Kidney epithelial cell (primary cell): ENCODE data around the gene GLIS2. TPM values are rescaled to one million over a fixed set of nuclear protein-coding genes. Genes with fewer than 3 reads are reported as not detected.

Experiments used
- DNase-seq: peaks from one replicate; pipeline ENCODE4 v3.0.0-alpha.2; 2010; ENCODE audit warnings: low read depth
- H3K27me3 ChIP-seq: 2 replicates; pipeline ENCODE4 v1.6.0; 2011; ENCODE audit warnings: low read length; ENCODE audit not compliant: control insufficient read depth, insufficient read depth
- H3K36me3 ChIP-seq: 2 replicates; pipeline ENCODE4 v1.5.1; 2011; ENCODE audit warnings: low read length; ENCODE audit not compliant: control insufficient read depth, insufficient read depth
- H3K4me3 ChIP-seq: 2 replicates; pipeline ENCODE4 v1.5.1; 2011; ENCODE audit warnings: low read depth, mild to moderate bottlenecking, control low read depth, low read length
- total RNA-seq: library from RNA; depleted of rRNA; stranded (reverse); fragments of >200 nt; gene quantifications from 2 replicates; pipeline ENCODE4 v1.2.3, GENCODE V29; 2015
- TF ChIP-seq, protein P1 (sequence below): IDR thresholded peaks from 2 replicates; pipeline ENCODE4 v1.5.1; 2011; ENCODE audit warnings: mild to moderate bottlenecking, moderate library complexity, low read length, control low read depth, inconsistent platforms; ENCODE audit not compliant: insufficient read depth, poor library complexity, severe bottlenecking

Gene GLIS2
- total RNA-seq, 1 donor from 2014 or later: 11.5 TPM

DNA sequence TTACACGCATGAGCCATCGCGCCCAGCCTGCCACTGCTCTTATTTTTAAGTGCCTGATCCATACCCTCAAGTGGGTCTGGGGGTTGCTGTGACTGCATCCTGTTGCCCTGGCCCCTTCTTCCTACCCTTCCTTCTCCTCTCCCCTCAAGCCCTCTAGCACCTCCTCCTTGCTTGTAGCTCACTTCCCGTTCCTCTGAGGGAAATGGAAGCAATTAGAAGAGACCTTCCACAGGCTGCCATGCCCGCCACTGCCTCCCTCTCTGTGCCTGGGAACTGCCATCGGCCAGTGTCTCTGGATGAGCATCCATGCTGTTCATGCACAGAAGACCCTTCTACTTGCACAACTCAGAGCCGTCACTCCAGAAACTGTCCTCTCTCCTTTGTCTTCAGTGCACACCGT lies 32.4 kb upstream of the GLIS2 start:
- H3K4me3 ChIP-seq: no peak overlapping the region
- TF ChIP-seq, protein P1, sequence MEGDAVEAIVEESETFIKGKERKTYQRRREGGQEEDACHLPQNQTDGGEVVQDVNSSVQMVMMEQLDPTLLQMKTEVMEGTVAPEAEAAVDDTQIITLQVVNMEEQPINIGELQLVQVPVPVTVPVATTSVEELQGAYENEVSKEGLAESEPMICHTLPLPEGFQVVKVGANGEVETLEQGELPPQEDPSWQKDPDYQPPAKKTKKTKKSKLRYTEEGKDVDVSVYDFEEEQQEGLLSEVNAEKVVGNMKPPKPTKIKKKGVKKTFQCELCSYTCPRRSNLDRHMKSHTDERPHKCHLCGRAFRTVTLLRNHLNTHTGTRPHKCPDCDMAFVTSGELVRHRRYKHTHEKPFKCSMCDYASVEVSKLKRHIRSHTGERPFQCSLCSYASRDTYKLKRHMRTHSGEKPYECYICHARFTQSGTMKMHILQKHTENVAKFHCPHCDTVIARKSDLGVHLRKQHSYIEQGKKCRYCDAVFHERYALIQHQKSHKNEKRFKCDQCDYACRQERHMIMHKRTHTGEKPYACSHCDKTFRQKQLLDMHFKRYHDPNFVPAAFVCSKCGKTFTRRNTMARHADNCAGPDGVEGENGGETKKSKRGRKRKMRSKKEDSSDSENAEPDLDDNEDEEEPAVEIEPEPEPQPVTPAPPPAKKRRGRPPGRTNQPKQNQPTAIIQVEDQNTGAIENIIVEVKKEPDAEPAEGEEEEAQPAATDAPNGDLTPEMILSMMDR: no peak
- DNase-seq: no peak
- H3K27me3 ChIP-seq: no peaks in the 10 kb centered on the region
- no peaks in the 10 kb centered on the region for H3K36me3 ChIP-seq

DNA sequence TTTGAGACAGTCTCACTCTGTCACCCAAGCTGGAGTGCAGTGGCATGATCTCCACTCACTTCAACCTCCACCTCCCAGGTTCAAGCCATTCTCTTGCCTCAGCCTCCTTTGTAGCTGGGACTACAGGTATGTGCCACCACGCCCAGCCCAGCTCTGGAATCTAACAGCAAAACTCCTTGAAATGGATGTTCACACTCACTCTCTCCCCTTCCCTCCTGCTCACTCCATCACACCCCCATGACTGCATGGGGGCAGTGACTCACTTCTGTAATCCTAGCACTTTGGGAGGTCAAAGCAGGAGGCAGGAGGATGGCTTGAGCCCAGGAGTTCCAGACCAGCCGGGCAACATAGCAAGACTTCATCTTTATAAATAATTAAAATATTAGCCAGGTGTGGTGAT lies 31.9 kb upstream of the GLIS2 start:
- TF ChIP-seq, protein P1: no peak
- no peaks in the 10 kb centered on the region for H3K36me3 ChIP-seq
- no peak overlapping the region for H3K4me3 ChIP-seq
- DNase-seq: no peak
- H3K27me3 ChIP-seq: no peaks in the 10 kb centered on the region

DNA sequence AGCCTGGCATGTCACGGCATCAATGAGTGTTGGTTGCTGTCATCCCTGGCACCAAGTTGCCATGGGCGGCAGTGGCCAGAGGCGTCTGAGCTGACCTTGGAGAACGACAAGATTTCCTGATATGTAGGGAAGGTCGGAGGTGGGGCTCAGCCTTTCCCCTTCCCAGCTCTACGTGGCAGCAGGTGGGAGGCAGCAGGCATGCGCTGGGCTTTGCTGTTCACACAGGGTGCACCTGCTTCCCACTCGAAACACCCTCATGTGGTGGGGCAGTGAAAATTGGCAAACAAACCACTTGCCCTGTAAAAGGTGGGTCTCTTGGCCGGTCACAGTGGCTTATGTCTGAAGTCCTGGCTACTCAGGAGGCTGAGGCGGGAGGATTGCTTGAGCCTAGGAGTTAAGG lies 30.7 kb upstream of the GLIS2 start:
- TF ChIP-seq, protein P1: no peak

DNA sequence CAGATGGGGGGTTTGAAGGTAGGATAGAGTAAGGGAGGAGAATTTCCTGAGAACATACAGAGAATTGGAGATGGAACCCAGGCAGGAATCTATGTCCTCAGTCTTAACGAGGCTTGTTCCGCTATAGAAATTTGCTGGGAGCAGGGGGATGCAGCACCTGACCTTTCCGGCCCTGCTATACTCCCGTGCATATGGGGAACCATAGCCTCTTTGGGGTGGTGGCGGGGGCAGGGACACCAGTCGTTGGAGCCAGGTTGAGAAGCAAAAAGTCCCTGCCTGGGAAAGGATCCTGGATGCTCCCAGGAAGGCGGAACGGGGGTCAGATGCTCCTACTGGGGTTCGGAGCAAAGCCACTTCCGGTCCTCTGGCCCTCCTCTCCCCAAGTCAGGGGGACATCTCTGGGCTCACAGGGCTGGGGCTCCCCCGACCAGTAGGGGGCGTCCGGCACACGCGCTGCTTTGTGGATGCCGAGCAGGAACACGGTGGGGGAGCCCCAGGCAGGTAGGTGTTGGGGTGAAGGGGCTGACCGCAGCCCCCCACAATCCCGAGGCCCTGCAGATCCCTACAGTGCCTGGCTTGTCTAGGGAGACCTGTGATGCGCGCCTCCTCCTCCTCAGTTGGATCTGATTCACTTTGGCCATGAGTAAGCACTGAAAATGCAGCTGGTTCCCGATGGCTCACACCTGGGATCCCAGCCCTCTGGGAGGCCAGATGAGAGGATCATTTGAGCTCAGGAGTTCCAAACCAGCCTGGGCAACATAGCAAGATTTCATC lies 27.5 kb upstream of the GLIS2 start:
- no peak overlapping the region for H3K4me3 ChIP-seq
- no peak for DNase-seq
- H3K27me3 ChIP-seq: no peaks in the 10 kb centered on the region
- TF ChIP-seq, protein P1: peak; percentile 98
- H3K36me3 ChIP-seq: no peaks in the 10 kb centered on the region

More for the DNA sequence above, 30.7 kb upstream of the GLIS2 start:
- no peak overlapping the region for H3K4me3 ChIP-seq
- no peaks in the 10 kb centered on the region for H3K36me3 ChIP-seq
- no peak for DNase-seq
- H3K27me3 ChIP-seq: no peaks in the 10 kb centered on the region

DNA sequence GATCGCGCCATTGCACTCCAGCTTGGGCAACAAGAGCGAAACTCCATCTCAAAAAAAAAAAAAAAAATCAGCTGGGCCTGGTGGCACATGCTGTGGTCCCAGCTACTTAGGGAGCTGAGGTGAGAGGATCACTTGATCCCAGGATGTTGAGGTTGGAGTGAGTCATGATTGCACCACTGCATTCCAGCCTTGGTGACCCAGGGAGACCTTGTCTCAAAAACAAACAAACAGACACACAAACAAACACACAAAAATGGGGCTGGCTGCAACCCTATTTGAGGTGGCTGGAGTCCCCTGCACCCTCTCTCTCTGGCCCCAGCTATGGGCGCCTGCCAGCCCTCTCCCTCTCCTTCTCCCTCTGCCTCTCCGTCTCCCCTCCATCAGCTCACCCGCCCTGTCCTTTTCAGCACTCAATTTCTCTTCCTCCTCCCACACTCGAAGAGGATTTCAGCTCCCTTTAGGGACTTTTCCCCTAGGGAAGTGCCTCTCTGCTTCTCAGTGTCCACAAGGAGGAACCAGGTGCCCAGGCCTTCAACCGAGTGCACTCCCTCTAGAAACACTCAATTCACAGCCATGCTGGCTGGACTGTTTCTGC lies 25.5 kb upstream of the GLIS2 start:
- no peaks in the 10 kb centered on the region for H3K36me3 ChIP-seq

More for the DNA sequence above, 25.5 kb upstream of the GLIS2 start:
- no peak overlapping the region for H3K4me3 ChIP-seq
- no peak for DNase-seq
- TF ChIP-seq, protein P1: peak; percentile 47
- H3K27me3 ChIP-seq: no peaks in the 10 kb centered on the region
